HG02610 (cell line): Measurements from ENCODE around the gene GNAT1.
A peak's percentile ranks its signal among the peaks of the same experiment; 100 is the strongest.
"Not testable (repeated sequence)": the region's sequence is repeated elsewhere in the genome, so short reads cannot be mapped to it uniquely, and the experiment has no call there.

ENCODE experiments used
- ATAC-seq: cut with Tn5 transposase; IDR thresholded peaks from one replicate; pipeline ENCODE4 v1.9.1; 2021; ENCODE audit warnings: mild to moderate bottlenecking, moderate library complexity; ENCODE audit not compliant: unreplicated experiment

GNAT1 gene

GRCh38 chr3:50217681-50218080, 26.3 kb downstream of the GNAT1 start:
- ATAC-seq, result no peak

- ATAC-seq, result no peak
These were observed 27.0 kb downstream of the GNAT1 start for GRCh38 chr3:50218448-50218847.

- ATAC-seq, result no peak
These were observed 27.9 kb downstream of the GNAT1 start for GRCh38 chr3:50219285-50219684.

- ATAC-seq, result no peak
These were observed 28.7 kb downstream of the GNAT1 start for GRCh38 chr3:50220109-50220508.

GRCh38 chr3:50221051-50221410, 29.6 kb downstream of the GNAT1 start:
- no peak for ATAC-seq

- no peak for ATAC-seq
These were observed 30.2 kb downstream of the GNAT1 start for GRCh38 chr3:50221411-50222168.

GRCh38 chr3:50222169-50222528, 30.7 kb downstream of the GNAT1 start:
- no peak for ATAC-seq

GRCh38 chr3:50224639-50225038, 33.2 kb downstream of the GNAT1 start:
- ATAC-seq, result no peak

GRCh38 chr3:50226888-50227389, 35.5 kb downstream of the GNAT1 start:
- no peak for ATAC-seq

GRCh38 chr3:50227390-50228183, 36.2 kb downstream of the GNAT1 start:
- peak; percentile 85 for ATAC-seq

GRCh38 chr3:50228184-50228763, 36.9 kb downstream of the GNAT1 start:
- not testable (repeated sequence) for ATAC-seq

GRCh38 chr3:50229490-50229889, 38.1 kb downstream of the GNAT1 start:
- no peak for ATAC-seq

GRCh38 chr3:50230104-50230793, 38.8 kb downstream of the GNAT1 start:
- no peak for ATAC-seq

- ATAC-seq, result no peak
These were observed 39.4 kb downstream of the GNAT1 start for GRCh38 chr3:50230794-50231125.

GRCh38 chr3:50231581-50231980, 40.2 kb downstream of the GNAT1 start:
- ATAC-seq, result no peak

- no peak for ATAC-seq
These were observed 40.9 kb downstream of the GNAT1 start for GRCh38 chr3:50232303-50232702.

- ATAC-seq, result no peak
These were observed 41.8 kb downstream of the GNAT1 start for GRCh38 chr3:50233176-50233575.

- ATAC-seq, result peak; percentile 93
These were observed 44.5 kb downstream of the GNAT1 start, which contains the start of gene GNAI2 for GRCh38 chr3:50235716-50236483. TSS of gene GNAI2 (plus strand) at chr3:50236204. CDS start at chr3:50236336, 132 bp downstream.

GRCh38 chr3:50236484-50237132, 45.2 kb downstream of the GNAT1 start:
- ATAC-seq, result no peak

GRCh38 chr3:50237133-50237651, 45.8 kb downstream of the GNAT1 start:
- ATAC-seq, result no peak
